GM12892 (cell line): ENCODE results near the gene CHST13. TPM values are rescaled to one million over a fixed set of nuclear protein-coding genes. Genes with fewer than 3 reads are reported as not detected.
A peak's percentile ranks its signal among the peaks of the same experiment; 100 is the strongest.

Experiments
- DNase-seq: peaks from one replicate; pipeline ENCODE4 v3.0.0; 2011; ENCODE audit not compliant: insufficient read length
- FAIRE-seq: peaks from 2 replicates; lab custom pipeline; 2011; peaks lifted over from hg19 to GRCh38; lab: Jason Lieb, UNC
- POLR2A ChIP-seq: IDR thresholded peaks from 2 replicates; pipeline ENCODE4 v1.6.1; 2011; ENCODE audit warnings: low read depth, low read length, control low read depth
- POLR2AphosphoS5 ChIP-seq: IDR thresholded peaks from 2 replicates; pipeline ENCODE4 v1.6.1; 2011; ENCODE audit warnings: low read depth, low read length, control low read depth
- TAF1 ChIP-seq: IDR thresholded peaks from 2 replicates; pipeline ENCODE4 v1.6.1; 2011; ENCODE audit warnings: low read depth, mild to moderate bottlenecking, control low read depth, low read length, borderline replicate concordance
- polyA plus RNA-seq: library from polyadenylated mRNA; unstranded; fragments of >200 nt; gene quantifications from one replicate; pipeline ENCODE4 v1.2.1, GENCODE V29; 2012; ENCODE audit warnings: missing spikeins, inconsistent platforms; ENCODE audit not compliant: missing spikeins

CHST13 gene, protein sequence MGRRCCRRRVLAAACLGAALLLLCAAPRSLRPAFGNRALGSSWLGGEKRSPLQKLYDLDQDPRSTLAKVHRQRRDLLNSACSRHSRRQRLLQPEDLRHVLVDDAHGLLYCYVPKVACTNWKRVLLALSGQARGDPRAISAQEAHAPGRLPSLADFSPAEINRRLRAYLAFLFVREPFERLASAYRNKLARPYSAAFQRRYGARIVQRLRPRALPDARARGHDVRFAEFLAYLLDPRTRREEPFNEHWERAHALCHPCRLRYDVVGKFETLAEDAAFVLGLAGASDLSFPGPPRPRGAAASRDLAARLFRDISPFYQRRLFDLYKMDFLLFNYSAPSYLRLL
- not detected for polyA plus RNA-seq

- FAIRE-seq: no peak
- TF ChIP-seq TAF1 (no peak), POLR2AphosphoS5 (no peak)
- no peak for DNase-seq
Observed at GRCh38 chr3:126523745-126524428, at the start of gene CHST13. TSS of gene CHST13 (plus strand) at chr3:126524155. CDS start at chr3:126524333, 178 bp downstream.

- FAIRE-seq: no peak
- peak; percentile 51 for DNase-seq
Observed at GRCh38 chr3:126474498-126475412, 49.2 kb upstream of the CHST13 start.

GRCh38 chr3:126475413-126476114 lies 48.4 kb upstream of the CHST13 start, which contains the start of gene ZXDC:
TSS of gene ZXDC (minus strand) at chr3:126475891. CDS start at chr3:126475865, 26 bp downstream.
- FAIRE-seq: peak; percentile 99
- peak; percentile 100 for DNase-seq
- TF ChIP-seq POLR2AphosphoS5 (no peak; the same call in 1 of the 2 replicates), POLR2A (peak; percentile 77; the same call in 1 of the 2 replicates), TAF1 (peak; percentile 13; the same call in 1 of the 2 replicates)

More at GRCh38 chr3:126474498-126475412, 49.2 kb upstream of the CHST13 start:
- no peak for TF ChIP-seq POLR2AphosphoS5
- TF ChIP-seq POLR2A: no peak
- no peak for TF ChIP-seq TAF1

DNA sequence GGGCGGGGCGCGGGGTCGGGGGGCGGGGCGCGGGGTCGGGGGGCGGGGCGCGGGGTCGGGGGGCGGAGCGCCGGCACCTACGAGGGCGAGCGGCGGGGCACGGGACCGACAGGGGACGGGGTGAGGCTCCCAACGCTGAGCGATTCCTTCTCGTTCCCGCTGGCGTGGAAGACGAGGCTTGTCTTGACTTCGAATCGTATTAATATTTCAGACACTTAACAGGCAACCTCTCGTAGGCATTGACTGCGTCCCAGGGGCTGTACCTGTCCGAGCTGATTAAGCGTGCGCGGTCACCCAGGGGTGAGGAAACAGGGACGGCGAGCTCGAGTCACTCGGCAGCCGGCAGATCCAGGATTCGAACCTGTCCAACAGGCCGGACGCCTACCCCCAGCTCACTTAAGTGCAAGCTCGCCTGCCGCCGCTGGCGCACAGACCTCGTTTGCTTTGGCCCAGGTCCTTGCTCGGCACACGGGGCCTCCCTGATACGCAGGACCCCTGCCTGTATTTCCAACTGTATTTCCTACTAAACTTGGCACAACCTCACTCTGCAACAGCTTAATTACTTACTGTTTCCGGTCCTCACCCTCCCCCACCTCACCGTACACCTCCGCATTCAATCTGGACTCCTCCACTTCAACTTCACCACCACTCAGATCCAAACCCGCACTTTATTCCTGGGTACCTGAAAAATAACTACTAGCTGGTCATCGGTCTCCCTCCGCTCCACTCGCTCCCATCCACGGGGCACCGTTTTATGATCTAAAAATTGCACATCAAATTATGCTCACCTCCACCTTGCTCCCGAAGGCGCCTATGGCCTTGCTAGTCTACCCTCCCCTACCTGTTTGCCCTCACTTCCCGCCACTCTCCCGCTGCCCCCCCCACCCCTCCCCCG lies 47.5 kb upstream of the CHST13 start:
- no peak for FAIRE-seq
- no peak for DNase-seq
- no peak for TF ChIP-seq TAF1
- TF ChIP-seq POLR2A: no peak
- TF ChIP-seq POLR2AphosphoS5: no peak

DNA sequence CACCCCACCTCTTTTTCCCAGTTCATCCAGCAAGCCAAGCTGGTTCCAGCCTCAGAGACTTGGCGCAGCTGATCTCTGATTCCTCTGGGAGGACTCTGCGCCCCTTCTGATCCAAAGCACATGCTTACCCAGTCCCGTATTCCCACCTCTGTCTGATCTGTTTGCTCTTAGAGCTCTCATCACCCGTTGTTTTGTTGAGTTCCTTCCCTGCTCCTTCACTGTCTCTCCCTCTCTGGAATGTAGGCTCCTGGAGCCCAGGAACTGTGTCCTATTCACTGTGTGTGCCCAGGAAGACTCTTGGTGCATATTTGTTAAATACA lies 46.9 kb upstream of the CHST13 start:
- no peak for FAIRE-seq
- TF ChIP-seq POLR2A (no peak), POLR2AphosphoS5 (no peak), TAF1 (no peak)
- DNase-seq: no peak

GRCh38 chr3:126478581-126479310 lies 45.2 kb upstream of the CHST13 start:
- TF ChIP-seq POLR2AphosphoS5 (no peak), POLR2A (no peak), TAF1 (no peak)
- FAIRE-seq (no peak), DNase-seq (no peak)

- no peak for DNase-seq
- no peak for FAIRE-seq
- TF ChIP-seq TAF1 (no peak), POLR2A (no peak), POLR2AphosphoS5 (no peak)
Observed at GRCh38 chr3:126479642-126480041, 44.3 kb upstream of the CHST13 start.

GRCh38 chr3:126480206-126480605 lies 43.7 kb upstream of the CHST13 start:
- DNase-seq (no peak), FAIRE-seq (no peak)
- TF ChIP-seq POLR2AphosphoS5 (no peak), POLR2A (no peak), TAF1 (no peak)

DNA sequence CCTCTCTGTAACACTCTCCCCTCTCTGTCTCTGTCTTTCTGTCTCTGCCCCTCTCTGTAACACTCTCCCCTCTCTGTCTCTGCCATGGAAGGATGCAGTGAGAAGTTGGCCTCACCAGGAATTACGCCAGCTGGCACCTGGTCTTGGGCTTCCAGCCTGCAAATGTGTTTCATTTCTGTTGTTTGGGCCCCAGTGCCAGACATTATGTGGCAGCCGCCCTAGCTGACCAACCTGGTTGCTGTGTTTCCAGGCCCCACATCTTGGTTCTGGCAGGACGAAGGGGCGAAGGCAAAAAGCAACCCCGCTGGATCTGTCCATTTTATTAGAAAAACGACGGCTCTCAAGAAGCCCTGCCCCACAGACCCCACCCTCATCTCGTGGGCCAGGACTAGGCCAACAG lies 43.1 kb upstream of the CHST13 start:
- no peak for FAIRE-seq
- no peak for DNase-seq
- no peak for TF ChIP-seq TAF1
- TF ChIP-seq POLR2A: no peak
- TF ChIP-seq POLR2AphosphoS5: no peak
